ENCODE measurements around the gene B4GALT3. TPM values are rescaled to one million over a fixed set of nuclear protein-coding genes. Genes with fewer than 3 reads are reported as not detected.

B4GALT3 gene
- total RNA-seq, 2 donors from 2014 or later, result 20.2 to 29.3 TPM

GRCh38 chr1:161198897-161199431, 21.7 kb upstream of the B4GALT3 start, which contains the start of gene ADAMTS4:
Gene ADAMTS4, minus strand, starts transcription at chr1:161199054. Its CDS starts 427 bp downstream, at chr1:161198627.
- Histone ChIP-seq H3K27me3 (no peaks in the 10 kb centered on the region), H3K4me3 (no peak within 1 kb of the TSS), H3K36me3 (replicated peaks in 1 of 2; ENCODE audit: insufficient read depth in 1 of 2, low read depth in 2 of 2) (no peaks in the 10 kb centered on the region), H3K9me3 (no peaks in the 10 kb centered on the region), H3K4me1 (peaks cover 24% of the 10 kb centered on the region), H3K27ac (peak within 1 kb of the TSS; percentile 16 to 96 (median 58))
- ATAC-seq (no peak), DNase-seq (peak in 3 of 4 donors; percentile 43 to 58 (median 54))
- TF ChIP-seq CTCF (IDR thresholded peaks at IDR 0.05) (no peak), POLR2A (IDR thresholded peaks at IDR 0.05) (peak in 2 of 3 donors; percentile 69 to 83)
- 73 to 75% methylated on average over 11 of the region's 11 CpGs for WGBS, 2 donors
- intact Hi-C loops (cut with DNase I), result no loop called here

GRCh38 chr1:161198194-161198896, 21.0 kb upstream of the B4GALT3 start:
- Histone ChIP-seq H3K27ac (peak overlapping the region in 3 of 4 donors; percentile 16 to 91 (median 57)), H3K36me3 (replicated peaks in 1 of 2; ENCODE audit: insufficient read depth in 1 of 2, low read depth in 2 of 2) (no peaks in the 10 kb centered on the region), H3K27me3 (no peaks in the 10 kb centered on the region), H3K4me3 (no peak overlapping the region), H3K4me1 (peaks cover 18% of the 10 kb centered on the region), H3K9me3 (no peaks in the 10 kb centered on the region)
- 21 to 39% methylated on average over 6 to 20 of the region's 20 CpGs for WGBS, 2 donors
- intact Hi-C loops (cut with DNase I), result no loop called here
- DNase-seq (no peak), ATAC-seq (no peak)
- no peak for TF ChIP-seq CTCF (IDR thresholded peaks at IDR 0.05)
- no peak for TF ChIP-seq POLR2A (IDR thresholded peaks at IDR 0.05)

GRCh38 chr1:161197560-161198193, 20.4 kb upstream of the B4GALT3 start:
- peak overlapping the region in 3 of 4 donors; percentile 16 to 91 (median 57) for H3K27ac ChIP-seq
- no peaks in the 10 kb centered on the region for H3K9me3 ChIP-seq
- intact Hi-C loops (cut with DNase I), result no loop called here
- no peak overlapping the region for H3K4me3 ChIP-seq
- H3K36me3 ChIP-seq (replicated peaks in 1 of 2; ENCODE audit: insufficient read depth in 1 of 2, low read depth in 2 of 2), result no peaks in the 10 kb centered on the region
- 66 to 75% methylated on average over 8 to 11 of the region's 11 CpGs for WGBS, 2 donors
- H3K27me3 ChIP-seq, result no peaks in the 10 kb centered on the region
- TF ChIP-seq POLR2A (IDR thresholded peaks at IDR 0.05), result peak in 1 of 3 donors; percentile 6
- no peak for TF ChIP-seq CTCF (IDR thresholded peaks at IDR 0.05)
- DNase-seq, result no peak
- no peak for ATAC-seq
- peaks cover 11% of the 10 kb centered on the region for H3K4me1 ChIP-seq

GRCh38 chr1:161196521-161197451, 19.5 kb upstream of the B4GALT3 start:
- Histone ChIP-seq H3K9me3 (no peaks in the 10 kb centered on the region), H3K36me3 (replicated peaks in 1 of 2; ENCODE audit: insufficient read depth in 1 of 2, low read depth in 2 of 2) (no peaks in the 10 kb centered on the region), H3K27ac (peak overlapping the region in 1 of 4 donors; percentile 57), H3K4me3 (no peak overlapping the region), H3K27me3 (no peaks in the 10 kb centered on the region), H3K4me1 (peaks cover 11% of the 10 kb centered on the region)
- peak in 1 of 4 donors; percentile 37 for DNase-seq
- WGBS, 2 donors, result 58 to 75% methylated on average over 18 to 25 of the region's 27 CpGs
- TF ChIP-seq POLR2A (IDR thresholded peaks at IDR 0.05), result peak in 2 of 3 donors; percentile 22 to 36
- no peak for TF ChIP-seq CTCF (IDR thresholded peaks at IDR 0.05)
- no peak for ATAC-seq
- intact Hi-C loops (cut with DNase I), result no loop called here
